ENCODE results near the gene STRA6. TPM values are rescaled to one million over a fixed set of nuclear protein-coding genes. Genes with fewer than 3 reads are reported as not detected.

STRA6 gene
- total RNA-seq, 4 donors from 2014 or later = 0.19 TPM; not detected in 3

- ATAC-seq (ENCODE audit: low FRiP score) (no peak), DNase-seq (ENCODE audit: low spot score) (no peak)
- no peak for TF ChIP-seq CTCF (IDR thresholded peaks at IDR 0.05)
These were observed 27.1 kb downstream of the STRA6 start for GRCh38 chr15:74175271-74176191.

- ATAC-seq (ENCODE audit: low FRiP score) (no peak), DNase-seq (ENCODE audit: low spot score) (no peak)
- TF ChIP-seq CTCF (IDR thresholded peaks at IDR 0.05) = no peak
These were observed 27.7 kb downstream of the STRA6 start for GRCh38 chr15:74174958-74175253.

GRCh38 chr15:74174219-74174957 is 28.2 kb downstream of the STRA6 start:
- no peak for TF ChIP-seq CTCF (IDR thresholded peaks at IDR 0.05)
- no peak for DNase-seq (ENCODE audit: low spot score)

GRCh38 chr15:74173380-74174218 is 29.0 kb downstream of the STRA6 start, which contains the start of gene ISLR:
Gene ISLR (plus strand): TSS chr15:74173710. CDS start chr15:74174859, 1,149 bp downstream.
- DNase-seq (ENCODE audit: low spot score) (no peak), ATAC-seq (ENCODE audit: low FRiP score) (no peak)
- TF ChIP-seq CTCF (IDR thresholded peaks at IDR 0.05) = no peak

More at GRCh38 chr15:74174219-74174957, 28.2 kb downstream of the STRA6 start:
- no peak for ATAC-seq (ENCODE audit: low FRiP score)

GRCh38 chr15:74172701-74173379 is 29.7 kb downstream of the STRA6 start:
- DNase-seq (ENCODE audit: low spot score) (no peak), ATAC-seq (ENCODE audit: low FRiP score) (peak; percentile 50)
- no peak for TF ChIP-seq CTCF (IDR thresholded peaks at IDR 0.05)

- ATAC-seq (ENCODE audit: low FRiP score) = no peak
- no peak for DNase-seq (ENCODE audit: low spot score)
- no peak for TF ChIP-seq CTCF (IDR thresholded peaks at IDR 0.05)
These were observed 30.5 kb downstream of the STRA6 start for GRCh38 chr15:74171965-74172541.
